Cardiac muscle cell (in vitro differentiated cells and primary cell): Measurements from ENCODE around the gene TRIO. TPM values are rescaled to one million over a fixed set of nuclear protein-coding genes. Genes with fewer than 3 reads are reported as not detected.
A peak's percentile ranks its signal among the peaks of the same experiment; 100 is the strongest.

ENCODE experiments used
- DNase-seq, 2 donors: peaks; one replicate each; pipeline versions ENCODE4 v3.0.0 to v3.0.0-alpha.2; 2010 to 2017; ENCODE audit warnings: low read depth in 1 of 2, low spot score in 1 of 2
- H3K27ac ChIP-seq: fragments of 200-600 bp; sonication (generic); 2 replicates; pipeline ENCODE4 v1.5.1; 2016
- H3K27me3 ChIP-seq: fragments of 200-600 bp; sonication (generic); 2 replicates; pipeline ENCODE4 v1.6.0; 2016; ENCODE audit warnings: control low read depth
- H3K36me3 ChIP-seq: fragments of 200-600 bp; sonication (generic); 2 replicates; pipeline ENCODE4 v1.5.1; 2016; ENCODE audit warnings: control low read depth
- H3K4me1 ChIP-seq: fragments of 200-600 bp; sonication (generic); 2 replicates; pipeline ENCODE4 v1.8.1; 2017; ENCODE audit warnings: low read depth, mild to moderate bottlenecking, mixed run types
- H3K4me3 ChIP-seq: fragments of 200-600 bp; sonication (generic); 2 replicates; pipeline ENCODE4 v1.5.1; 2016; ENCODE audit warnings: mild to moderate bottlenecking
- H3K9me3 ChIP-seq: fragments of 200-600 bp; sonication (generic); 2 replicates; pipeline ENCODE4 v1.5.1; 2017; ENCODE audit warnings: low read depth, mild to moderate bottlenecking, control low read depth
- CTCF ChIP-seq: IDR thresholded peaks from 2 replicates; pipeline ENCODE4 v1.5.1; 2012; ENCODE audit warnings: low read depth, mild to moderate bottlenecking, low read length
- polyA plus RNA-seq: library from polyadenylated mRNA; unstranded; fragments of >200 nt; fragmentation: Nextera tagmentation; extraction: Ambion mirVana; gene quantifications from 2 replicates; pipeline ENCODE4 v1.2.1, GENCODE V29; 2016
- total RNA-seq: library from RNA; depleted of rRNA; stranded (reverse); fragments of >200 nt; gene quantifications from 2 replicates; pipeline ENCODE4 v1.2.3, GENCODE V29; 2016

TRIO gene
- total and polyA plus RNA-seq, 2 experiments from 2014 or later = 15.5 to 104 TPM

GRCh38 chr5:14155075-14155474 lies 11.9 kb downstream of the TRIO start:
- Histone ChIP-seq H3K27ac (peak overlapping the region; percentile 80), H3K4me3 (no peak overlapping the region), H3K4me1 (peaks cover 41% of the 10 kb centered on the region), H3K27me3 (no peaks in the 10 kb centered on the region), H3K36me3 (no peaks in the 10 kb centered on the region), H3K9me3 (no peaks in the 10 kb centered on the region)
- DNase-seq = no peak
- TF ChIP-seq CTCF = no peak

- Histone ChIP-seq H3K27me3 (no peaks in the 10 kb centered on the region), H3K36me3 (no peaks in the 10 kb centered on the region), H3K4me1 (peaks cover 36% of the 10 kb centered on the region), H3K27ac (no peak overlapping the region), H3K4me3 (no peak overlapping the region), H3K9me3 (no peaks in the 10 kb centered on the region)
- TF ChIP-seq CTCF = no peak
- DNase-seq = no peak
Measured at GRCh38 chr5:14155739-14156138, 12.6 kb downstream of the TRIO start.

- Histone ChIP-seq H3K4me1 (peaks cover 36% of the 10 kb centered on the region), H3K9me3 (no peaks in the 10 kb centered on the region), H3K4me3 (no peak overlapping the region), H3K27ac (peak overlapping the region; percentile 9), H3K27me3 (no peaks in the 10 kb centered on the region), H3K36me3 (no peaks in the 10 kb centered on the region)
- no peak for DNase-seq
- TF ChIP-seq CTCF = no peak
Measured at GRCh38 chr5:14156290-14156649, 13.1 kb downstream of the TRIO start.

GRCh38 chr5:14156650-14157492 lies 13.7 kb downstream of the TRIO start:
- Histone ChIP-seq H3K27me3 (no peaks in the 10 kb centered on the region), H3K9me3 (no peaks in the 10 kb centered on the region), H3K4me1 (peaks cover 36% of the 10 kb centered on the region), H3K27ac (peak overlapping the region; percentile 9), H3K36me3 (no peaks in the 10 kb centered on the region), H3K4me3 (no peak overlapping the region)
- DNase-seq = peak in 1 of 2 donors; percentile 95
- no peak for TF ChIP-seq CTCF

GRCh38 chr5:14157493-14157782 lies 14.3 kb downstream of the TRIO start:
- H3K36me3 ChIP-seq = no peaks in the 10 kb centered on the region
- DNase-seq = no peak
- H3K27ac ChIP-seq = no peak overlapping the region
- peaks cover 41% of the 10 kb centered on the region for H3K4me1 ChIP-seq
- no peaks in the 10 kb centered on the region for H3K27me3 ChIP-seq
- H3K4me3 ChIP-seq = no peak overlapping the region
- no peaks in the 10 kb centered on the region for H3K9me3 ChIP-seq
- TF ChIP-seq CTCF = no peak
